OCI-LY1 (cell line): ENCODE measurements around the gene LCN12.

Experiments
- H2AFZ ChIP-seq: fragments of 200-600 bp; sonication (generic), shearing (Covaris generic); 2 replicates; pipeline ENCODE4 v1.6.0; 2014; ENCODE audit warnings: antibody characterized with exemption, mild to moderate bottlenecking, low read length
- H3F3A ChIP-seq: fragments of 200-600 bp; sonication (generic), shearing (Covaris generic); 2 replicates; pipeline ENCODE4 v1.6.0; 2014; ENCODE audit warnings: mild to moderate bottlenecking, antibody characterized with exemption, low read length, moderate library complexity; ENCODE audit not compliant: insufficient read depth
- H3K27ac ChIP-seq: fragments of 200-600 bp; sonication (generic); 2 replicates; pipeline ENCODE4 v1.5.1; 2014; ENCODE audit warnings: low read length, mixed run types, mild to moderate bottlenecking, low read depth; ENCODE audit not compliant: poor library complexity, severe bottlenecking
- H3K27me3 ChIP-seq: fragments of 200-600 bp; sonication (generic); 2 replicates; pipeline ENCODE4 v1.6.0; 2014; ENCODE audit warnings: antibody characterized with exemption, mild to moderate bottlenecking, low read length, moderate library complexity; ENCODE audit not compliant: insufficient read depth
- H3K36me3 ChIP-seq: fragments of 200-600 bp; sonication (generic); 2 replicates; pipeline ENCODE4 v1.6.1; 2014; ENCODE audit warnings: mild to moderate bottlenecking, antibody characterized with exemption, low read length, moderate library complexity, mixed read lengths; ENCODE audit not compliant: insufficient read depth
- H3K4me1 ChIP-seq: fragments of 200-600 bp; sonication (generic); 2 replicates; pipeline ENCODE4 v1.5.1; 2014; ENCODE audit warnings: mild to moderate bottlenecking, low read length, moderate library complexity; ENCODE audit not compliant: insufficient read depth, severe bottlenecking
- H3K4me2 ChIP-seq: fragments of 200-600 bp; sonication (generic), shearing (Covaris generic); 2 replicates; pipeline ENCODE4 v1.6.1; 2014; ENCODE audit warnings: low read length
- H3K4me3 ChIP-seq: fragments of 200-600 bp; sonication (generic); 2 replicates; pipeline ENCODE4 v1.5.1; 2014; ENCODE audit warnings: low read length, low read depth, mild to moderate bottlenecking, mixed read lengths; ENCODE audit not compliant: poor library complexity, severe bottlenecking
- H3K79me2 ChIP-seq: fragments of 200-600 bp; shearing (Covaris generic); 2 replicates; pipeline ENCODE4 v1.6.1; 2016; ENCODE audit warnings: mixed run types, low read length, mixed read lengths; ENCODE audit not compliant: insufficient read depth
- H3K9ac ChIP-seq: fragments of 200-600 bp; sonication (generic), shearing (Covaris generic); 2 replicates; pipeline ENCODE4 v1.6.1; 2014; ENCODE audit warnings: mild to moderate bottlenecking, low read length, mixed read lengths
- H3K9me2 ChIP-seq: fragments of 200-600 bp; sonication (generic), shearing (Covaris generic); 2 replicates; pipeline ENCODE4 v1.6.1; 2014; ENCODE audit warnings: low read depth, mild to moderate bottlenecking, low read length, mixed read lengths
- H3K9me3 ChIP-seq: fragments of 200-600 bp; shearing (Covaris generic); 2 replicates; pipeline ENCODE4 v1.6.1; 2014; ENCODE audit warnings: low read length, mixed read lengths
- H4K20me1 ChIP-seq: fragments of 200-600 bp; sonication (generic), shearing (Covaris generic); 2 replicates; pipeline ENCODE4 v1.6.0; 2016; ENCODE audit warnings: mild to moderate bottlenecking, low read length; ENCODE audit not compliant: insufficient read depth
- CTCF ChIP-seq: fragments of 200-600 bp; sonication (generic), shearing (Covaris generic); IDR thresholded peaks from 2 replicates; pipeline ENCODE4 v1.5.1; 2017; ENCODE audit warnings: mild to moderate bottlenecking, antibody characterized with exemption, low read length, moderate library complexity, mixed read lengths
- EZH2 ChIP-seq: fragments of 200-600 bp; sonication (generic), shearing (Covaris generic); IDR thresholded peaks from 2 replicates; pipeline ENCODE4 v1.8.0; 2017; ENCODE audit warnings: borderline replicate concordance, mixed run types, mild to moderate bottlenecking, antibody characterized with exemption, low read length, moderate library complexity, mixed read lengths

Gene LCN12

GRCh38 chr9:136947955-136948510, 4.0 kb upstream of the LCN12 start:
- TF ChIP-seq EZH2 (no peak), CTCF (peak; percentile 57)
- no peaks in the 10 kb centered on the region for H3K36me3 ChIP-seq
- no peak overlapping the region for H2AFZ ChIP-seq
- H3K9ac ChIP-seq: no peak overlapping the region
- H3K27ac ChIP-seq: no peak overlapping the region
- H4K20me1 ChIP-seq: no peaks in the 10 kb centered on the region
- H3K79me2 ChIP-seq: no peaks in the 10 kb centered on the region
- H3F3A ChIP-seq: no peaks in the 10 kb centered on the region
- H3K9me2 ChIP-seq: no peaks in the 10 kb centered on the region
- no peak overlapping the region for H3K4me3 ChIP-seq
- H3K9me3 ChIP-seq: no peaks in the 10 kb centered on the region
- peaks cover 25% of the 10 kb centered on the region for H3K4me1 ChIP-seq
- H3K4me2 ChIP-seq: no peak overlapping the region
- H3K27me3 ChIP-seq: peaks cover 2% of the 10 kb centered on the region; the same call in 1 of the 2 replicates

GRCh38 chr9:136949239-136949816, 2.7 kb upstream of the LCN12 start:
- no peak overlapping the region for H3K27ac ChIP-seq
- H3K9me3 ChIP-seq: no peaks in the 10 kb centered on the region
- peak overlapping the region; percentile 76 for H3K9ac ChIP-seq
- H4K20me1 ChIP-seq: no peaks in the 10 kb centered on the region
- H3K4me3 ChIP-seq: peak overlapping the region; percentile 57
- H3K36me3 ChIP-seq: no peaks in the 10 kb centered on the region
- peaks cover 16% of the 10 kb centered on the region for H3K4me1 ChIP-seq
- H3K27me3 ChIP-seq: peaks cover 8% of the 10 kb centered on the region; the same call in 1 of the 2 replicates
- H3K4me2 ChIP-seq: peak overlapping the region; percentile 80
- H3K79me2 ChIP-seq: no peaks in the 10 kb centered on the region
- H2AFZ ChIP-seq: no peak overlapping the region
- TF ChIP-seq EZH2 (no peak), CTCF (no peak)
- H3F3A ChIP-seq: no peaks in the 10 kb centered on the region
- no peaks in the 10 kb centered on the region for H3K9me2 ChIP-seq

- Histone ChIP-seq H4K20me1 (no peaks in the 10 kb centered on the region), H3K79me2 (no peaks in the 10 kb centered on the region), H3K27ac (no peak overlapping the region), H3K4me1 (peaks cover 14% of the 10 kb centered on the region), H3K9ac (peak overlapping the region; percentile 76), H3K27me3 (peaks cover 8% of the 10 kb centered on the region; the same call in 1 of the 2 replicates), H3K36me3 (no peaks in the 10 kb centered on the region), H2AFZ (no peak overlapping the region), H3K9me3 (no peaks in the 10 kb centered on the region), H3F3A (no peaks in the 10 kb centered on the region), H3K4me3 (peak overlapping the region; percentile 57), H3K9me2 (no peaks in the 10 kb centered on the region), H3K4me2 (peak overlapping the region; percentile 80)
- no peak for TF ChIP-seq EZH2
- TF ChIP-seq CTCF: peak; percentile 31; the same call in 1 of the 2 replicates
These were observed 2.0 kb upstream of the LCN12 start for GRCh38 chr9:136949817-136950655.
